ENCODE data around the gene BACE1.

The BACE1 gene

GRCh38 chr11:117309310-117309709 lies 6.7 kb downstream of the BACE1 start:
- DNase-seq (ENCODE audit: low spot score) = no peak
- no peak for TF ChIP-seq CTCF (IDR thresholded peaks at IDR 0.05; ENCODE audit: borderline replicate concordance, control extremely low read depth, extremely low read depth, insufficient read depth, missing control alignments)
- in situ Hi-C loops (cut with MboI; ENCODE audit: low sequenced_read_pairs, unreplicated experiment) = no loop called here

- no peak for TF ChIP-seq CTCF (IDR thresholded peaks at IDR 0.05; ENCODE audit: borderline replicate concordance, control extremely low read depth, extremely low read depth, insufficient read depth, missing control alignments)
- DNase-seq (ENCODE audit: low spot score) = no peak
- in situ Hi-C loops (cut with MboI; ENCODE audit: low sequenced_read_pairs, unreplicated experiment) = no loop called here
Observed at GRCh38 chr11:117305145-117305544, 10.9 kb downstream of the BACE1 start.

DNA sequence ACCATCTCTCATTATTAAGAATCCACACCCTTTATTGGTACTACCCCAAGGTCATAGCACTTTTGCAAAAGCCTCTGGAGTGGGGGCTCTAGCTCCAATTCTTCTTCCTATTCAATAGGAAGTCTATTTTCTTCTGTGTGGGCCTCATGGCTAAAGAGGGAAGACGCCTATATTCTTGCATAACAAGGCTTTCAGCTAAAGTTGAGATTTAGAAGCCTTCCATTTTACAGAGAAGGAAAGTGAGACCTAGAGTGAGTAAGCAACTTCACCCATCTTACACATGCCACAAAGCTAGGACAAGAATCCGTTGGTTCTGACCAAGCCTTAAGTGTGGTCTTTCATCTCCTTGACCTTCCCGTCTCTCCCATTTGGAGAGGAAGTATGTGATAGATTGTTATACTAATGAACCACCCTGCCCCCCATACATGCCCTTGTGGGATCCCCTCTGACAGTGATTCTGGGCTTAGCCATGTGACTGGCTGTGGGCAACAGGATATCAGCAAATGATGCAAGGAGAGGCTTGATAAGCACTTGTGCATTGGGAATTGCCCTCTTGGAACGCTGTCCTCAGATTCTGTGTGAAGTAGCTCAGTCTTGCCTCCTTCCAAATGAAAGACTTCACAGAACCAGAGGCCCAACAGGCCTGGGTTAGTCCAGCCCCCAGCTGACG lies 12.3 kb downstream of the BACE1 start:
- in situ Hi-C loops (cut with MboI; ENCODE audit: low sequenced_read_pairs, unreplicated experiment) = no loop called here
- DNase-seq (ENCODE audit: low spot score) = no peak
- TF ChIP-seq CTCF (IDR thresholded peaks at IDR 0.05; ENCODE audit: borderline replicate concordance, control extremely low read depth, extremely low read depth, insufficient read depth, missing control alignments) = no peak

GRCh38 chr11:117303101-117303500 lies 13.0 kb downstream of the BACE1 start:
- TF ChIP-seq CTCF (IDR thresholded peaks at IDR 0.05; ENCODE audit: borderline replicate concordance, control extremely low read depth, extremely low read depth, insufficient read depth, missing control alignments) = no peak
- no peak for DNase-seq (ENCODE audit: low spot score)
- in situ Hi-C loops (cut with MboI; ENCODE audit: low sequenced_read_pairs, unreplicated experiment) = no loop called here

- no peak for DNase-seq (ENCODE audit: low spot score)
- TF ChIP-seq CTCF (IDR thresholded peaks at IDR 0.05; ENCODE audit: borderline replicate concordance, control extremely low read depth, extremely low read depth, insufficient read depth, missing control alignments) = no peak
- in situ Hi-C loops (cut with MboI; ENCODE audit: low sequenced_read_pairs, unreplicated experiment) = no loop called here
Observed at GRCh38 chr11:117302228-117302627, 13.8 kb downstream of the BACE1 start.

GRCh38 chr11:117300773-117301172 lies 15.3 kb downstream of the BACE1 start:
- no peak for TF ChIP-seq CTCF (IDR thresholded peaks at IDR 0.05; ENCODE audit: borderline replicate concordance, control extremely low read depth, extremely low read depth, insufficient read depth, missing control alignments)
- no peak for DNase-seq (ENCODE audit: low spot score)
- in situ Hi-C loops (cut with MboI; ENCODE audit: low sequenced_read_pairs, unreplicated experiment) = no loop called here

All from GM13976 (cell line).